ENCODE measurements around the gene UBA7.
"Not testable (repeated sequence)": the region's sequence is repeated elsewhere in the genome, so short reads cannot be mapped to it uniquely, and the experiment has no call there.

Gene UBA7

GRCh38 chr3:49813497-49814174, at the start of gene UBA7:
Gene UBA7 (minus strand): TSS chr3:49813953. CDS start chr3:49813787, 166 bp downstream.
- peak; percentile 39 for DNase-seq (ENCODE audit: low spot score)

GRCh38 chr3:49859576-49860305, 46.0 kb upstream of the UBA7 start:
- no peak for DNase-seq (ENCODE audit: low spot score)

GRCh38 chr3:49856181-49857005, 42.6 kb upstream of the UBA7 start, which contains the start of gene TRAIP:
Gene TRAIP (minus strand): TSS chr3:49856564. CDS start chr3:49856453, 111 bp downstream.
- DNase-seq (ENCODE audit: low spot score) = peak; percentile 92

GRCh38 chr3:49855662-49856061, 41.9 kb upstream of the UBA7 start:
- no peak for DNase-seq (ENCODE audit: low spot score)

GRCh38 chr3:49845694-49846093, 31.9 kb upstream of the UBA7 start:
- DNase-seq (ENCODE audit: low spot score) = no peak

GRCh38 chr3:49844464-49845183, 30.9 kb upstream of the UBA7 start:
- no peak for DNase-seq (ENCODE audit: low spot score)

GRCh38 chr3:49842843-49843517, 29.2 kb upstream of the UBA7 start:
- DNase-seq (ENCODE audit: low spot score) = no peak

- DNase-seq (ENCODE audit: low spot score) = no peak
Measured at GRCh38 chr3:49841806-49842205, 28.1 kb upstream of the UBA7 start.

- no peak for DNase-seq (ENCODE audit: low spot score)
Measured at GRCh38 chr3:49841126-49841696, 27.5 kb upstream of the UBA7 start.

GRCh38 chr3:49840388-49840787, 26.6 kb upstream of the UBA7 start:
- no peak for DNase-seq (ENCODE audit: low spot score)

GRCh38 chr3:49839193-49839809, 25.5 kb upstream of the UBA7 start:
- DNase-seq (ENCODE audit: low spot score) = peak; percentile 82

- DNase-seq (ENCODE audit: low spot score) = no peak
Measured at GRCh38 chr3:49831341-49831740, 17.6 kb upstream of the UBA7 start.

GRCh38 chr3:49826016-49826415, 12.3 kb upstream of the UBA7 start:
- no peak for DNase-seq (ENCODE audit: low spot score)

GRCh38 chr3:49823131-49823530, 9.4 kb upstream of the UBA7 start:
- DNase-seq (ENCODE audit: low spot score) = not testable (repeated sequence)

- DNase-seq (ENCODE audit: low spot score) = no peak
Measured at GRCh38 chr3:49812916-49813496, 747 bp downstream of the UBA7 start.

GRCh38 chr3:49807431-49808114, 6.2 kb downstream of the UBA7 start:
- no peak for DNase-seq (ENCODE audit: low spot score)

GRCh38 chr3:49806850-49807249, 6.9 kb downstream of the UBA7 start:
- no peak for DNase-seq (ENCODE audit: low spot score)

- peak; percentile 22 for DNase-seq (ENCODE audit: low spot score)
Measured at GRCh38 chr3:49805897-49806701, 7.7 kb downstream of the UBA7 start.

GRCh38 chr3:49805367-49805782, 8.4 kb downstream of the UBA7 start:
- no peak for DNase-seq (ENCODE audit: low spot score)

Data from CD4-positive, alpha-beta T cell treated with Interleukin-6 at 100 ng/mL for 8 hours (primary cell).